IMR-90 (cell line): Measurements from ENCODE around the gene THSD7B.

Experiments used
- BHLHE40 ChIP-seq: fragments of 150-350 bp; IDR thresholded peaks from 2 replicates; pipeline ENCODE4 v1.6.1; 2016; ENCODE audit warnings: mild to moderate bottlenecking, low read depth, low read length
- CEBPB ChIP-seq: IDR thresholded peaks from 2 replicates; pipeline ENCODE4 v1.6.1; 2012; ENCODE audit warnings: low read depth, low read length, improper control_type of control experiment
- CTCF ChIP-seq: conservative IDR thresholded peaks from 2 replicates; pipeline ENCODE4 v1.5.1; 2012; ENCODE audit warnings: mild to moderate bottlenecking, low read depth, low read length, improper control_type of control experiment
- MXI1 ChIP-seq: IDR thresholded peaks from 2 replicates; pipeline ENCODE4 v1.6.1; 2012; ENCODE audit warnings: low read depth, mild to moderate bottlenecking, low read length, moderate library complexity, borderline replicate concordance
- NFE2L2 ChIP-seq: fragments of 150-350 bp; IDR thresholded peaks from 2 replicates; pipeline ENCODE4 v1.6.1; 2016; ENCODE audit warnings: low read depth, mild to moderate bottlenecking, low read length
- POLR2A ChIP-seq: IDR thresholded peaks from 2 replicates; pipeline ENCODE4 v1.6.1; 2012; ENCODE audit warnings: mild to moderate bottlenecking, low read depth, low read length
- RAD21 ChIP-seq: IDR thresholded peaks from 2 replicates; pipeline ENCODE4 v1.6.1; 2012; ENCODE audit warnings: low read length, improper control_type of control experiment
- SMC3 ChIP-seq: fragments of 150-350 bp; IDR thresholded peaks from 2 replicates; pipeline ENCODE4 v1.6.1; 2016; ENCODE audit warnings: low read depth, mild to moderate bottlenecking, antibody characterized with exemption, low read length, moderate library complexity

- TF ChIP-seq MXI1 (no peak), CTCF (no peak), CEBPB (no peak), POLR2A (no peak), SMC3 (no peak), RAD21 (no peak), NFE2L2 (no peak), BHLHE40 (no peak)
Measured at GRCh38 chr2:137525132-137525531, 759.8 kb downstream of the THSD7B start.
